ENCODE measurements around the gene KLK11. TPM values are rescaled to one million over a fixed set of nuclear protein-coding genes. Genes with fewer than 3 reads are reported as not detected.

KLK11 gene
- total and polyA plus RNA-seq, 2 donors (not counting 3 experiments of a cell fraction or from before 2014, with no cell fraction given), result not detected

GRCh38 chr19:51001515-51001914 lies 24.9 kb downstream of the KLK11 start, which contains the start of gene KLK8:
TSS of gene KLK8 (minus strand) at chr19:51001604. CDS start at chr19:51001167, 437 bp downstream.
- no TSS peak for BruUV-seq (replicated peaks)
- no peak within 1 kb of the TSS for H3K27ac ChIP-seq (ENCODE audit: insufficient read depth, low read depth, low read length)
- no peak for FAIRE-seq
- H3K79me2 ChIP-seq (ENCODE audit: control insufficient read depth, insufficient read depth, low read length), result no peaks in the 10 kb centered on the region
- no peaks in the 10 kb centered on the region for H3K9me3 ChIP-seq (replicated peaks; ENCODE audit: control insufficient read depth, insufficient read depth, low read length)
- H3K9ac ChIP-seq (replicated peaks; ENCODE audit: extremely low read depth, insufficient read depth, low read length), result no peak within 1 kb of the TSS
- DNase-seq (ENCODE audit: low read depth, low spot score), result no peak
- H3K36me3 ChIP-seq (ENCODE audit: control insufficient read depth in 2 of 2, extremely low read depth in 1 of 2, insufficient read depth in 2 of 2, low read length in 2 of 2), result no peaks in the 10 kb centered on the region
- ChIA-PET CTCF (no interaction called here), POLR2A (no interaction called here)
- H3K4me1 ChIP-seq (ENCODE audit: control insufficient read depth, extremely low read depth, insufficient read depth, low read length), result no peaks in the 10 kb centered on the region
- dilution Hi-C loops (cut with MboI; ENCODE audit: extremely low pct_ligation_motif_present, low sequenced_read_pairs) (no loop called here), intact Hi-C loops (cut with micrococcal nuclease) (no loop called here)
- no peaks in the 10 kb centered on the region for H4K20me1 ChIP-seq (replicated peaks; ENCODE audit: control insufficient read depth, extremely low read depth, insufficient read depth, low read length)
- no peak within 1 kb of the TSS for H3K4me3 ChIP-seq (replicated peaks in 1 of 3; ENCODE audit: insufficient read depth in 1 of 3, low read depth in 1 of 3, low read length in 3 of 3)
- H2AFZ ChIP-seq (ENCODE audit: low read depth, low read length), result no peak within 1 kb of the TSS
- no peaks in the 10 kb centered on the region for H3K9me1 ChIP-seq (replicated peaks; ENCODE audit: control insufficient read depth, extremely low read depth, insufficient read depth, low read length)
- no peak within 1 kb of the TSS for H3K4me2 ChIP-seq (ENCODE audit: insufficient read depth, low read length)
- H3K27me3 ChIP-seq (ENCODE audit: control insufficient read depth in 2 of 2, insufficient read depth in 2 of 2, low read length in 2 of 2), result no peaks in the 10 kb centered on the region
- no peak for TF ChIP-seq POLR2AphosphoS5 (IDR thresholded peaks at IDR 0.05; ENCODE audit: insufficient read depth, low read depth, low read length)
- TF ChIP-seq MYC (IDR thresholded peaks at IDR 0.05; ENCODE audit: low read depth, low read length), result no peak
- TF ChIP-seq POLR2A (IDR thresholded peaks at IDR 0.05; ENCODE audit: low read depth, low read length), result no peak
- TF ChIP-seq EZH2 (IDR thresholded peaks at IDR 0.05; ENCODE audit: borderline replicate concordance, low read depth, low read length, severe bottlenecking), result no peak
- TF ChIP-seq JUN (IDR thresholded peaks at IDR 0.05; ENCODE audit: borderline replicate concordance, insufficient read depth, insufficient read length, low read depth), result no peak
- TF ChIP-seq GATA2 (IDR thresholded peaks at IDR 0.05; ENCODE audit: insufficient read depth, insufficient read length, low read depth, low read length), result no peak
- no peak for TF ChIP-seq FOS (IDR thresholded peaks at IDR 0.05; ENCODE audit: borderline replicate concordance, insufficient read depth, low read length)
- TF ChIP-seq CTCF (IDR thresholded peaks at IDR 0.05; ENCODE audit: extremely low read depth in 1 of 2, insufficient read depth in 1 of 2, low read depth in 1 of 2, low read length in 2 of 2), result no peak
